PC-9 (cell line): ENCODE measurements around the gene LRRC23. TPM values are rescaled to one million over a fixed set of nuclear protein-coding genes. Genes with fewer than 3 reads are reported as not detected.

Source experiments
- BruUV-seq: library from RNA; stranded (reverse); fragments of 400-500 nt; replicated peaks from 2 replicates; lab custom pipeline; 2021; lab: Mats Ljungman, UMichigan
- CTCF ChIA-PET: fragments of 300-600 bp; sonication (Branson Sonifier 250); formaldehyde crosslinking; loops from one replicate; lab custom pipeline; 2022; ENCODE audit warnings: antibody characterized with exemption; lab: Charles Lee
- POLR2A ChIA-PET: fragments of 300-600 bp; sonication (Branson Sonifier 250); formaldehyde crosslinking; loops from one replicate; lab custom pipeline; 2022; ENCODE audit warnings: antibody characterized with exemption; ENCODE audit not compliant: unreplicated experiment; lab: Charles Lee
- DNase-seq, 2 experiments: peaks; one replicate each; pipeline versions ENCODE4 v3.0.0 to v3.0.0-alpha.2; 2015 to 2022; ENCODE audit warnings: mixed read lengths in 1 of 2
- H2AFZ ChIP-seq: fragments of 200-600 bp; sonication (generic); 2 replicates; pipeline ENCODE4 v1.8.1; 2017; ENCODE audit warnings: antibody characterized with exemption
- H3F3A ChIP-seq: fragments of 200-600 bp; sonication (generic); 2 replicates; pipeline ENCODE4 v1.8.1; 2017; ENCODE audit warnings: antibody characterized with exemption, mild to moderate bottlenecking, low read depth; ENCODE audit not compliant: insufficient read depth
- H3K27ac ChIP-seq: fragments of 200-600 bp; sonication (generic); 2 replicates; pipeline ENCODE4 v1.6.1; 2016; ENCODE audit warnings: mixed run types
- H3K27me3 ChIP-seq: fragments of 200-600 bp; sonication (generic); 2 replicates; pipeline ENCODE4 v1.6.1; 2016; ENCODE audit warnings: low read depth, mixed run types; ENCODE audit not compliant: insufficient read depth
- H3K36me3 ChIP-seq: fragments of 200-600 bp; sonication (generic); 2 replicates; pipeline ENCODE4 v1.6.1; 2016; ENCODE audit warnings: low read depth, mixed run types
- H3K4me1 ChIP-seq: fragments of 200-600 bp; sonication (generic); replicated peaks from 2 replicates; pipeline ENCODE4 v1.6.1; 2016; ENCODE audit warnings: mixed run types; ENCODE audit not compliant: insufficient read depth
- H3K4me2 ChIP-seq: fragments of 200-600 bp; sonication (generic); 2 replicates; pipeline ENCODE4 v1.6.1; 2017; ENCODE audit warnings: mixed run types
- H3K4me3 ChIP-seq: fragments of 200-600 bp; sonication (generic); 2 replicates; pipeline ENCODE4 v1.6.1; 2016; ENCODE audit warnings: mixed run types
- H3K79me2 ChIP-seq: fragments of 200-600 bp; sonication (generic); 2 replicates; pipeline ENCODE4 v1.6.1; 2017; ENCODE audit warnings: low read depth, mixed run types
- H3K9me2 ChIP-seq: fragments of 200-600 bp; sonication (generic); 2 replicates; pipeline ENCODE4 v1.8.1; 2017; ENCODE audit warnings: mild to moderate bottlenecking; ENCODE audit not compliant: insufficient read depth
- H3K9me3 ChIP-seq: fragments of 200-600 bp; sonication (generic); 2 replicates; pipeline ENCODE4 v1.8.1; 2016; ENCODE audit warnings: low read depth; ENCODE audit not compliant: insufficient read depth
- H4K20me1 ChIP-seq: fragments of 200-600 bp; sonication (generic); 2 replicates; pipeline ENCODE4 v1.8.1; 2017; ENCODE audit not compliant: insufficient read depth
- EZH2 ChIP-seq: fragments of 200-600 bp; sonication (generic); IDR thresholded peaks from 2 replicates; pipeline ENCODE4 v1.8.0; 2017; ENCODE audit warnings: antibody characterized with exemption, low read depth
- intact Hi-C: fragments of 100-400 bp; cut with micrococcal nuclease; formaldehyde crosslinking; loops from one replicate; pipeline ENCODE4 v1.10.0; 2022; ENCODE audit not compliant: unreplicated experiment
- total RNA-seq: library from RNA; stranded (reverse); gene quantifications from 2 replicates; pipeline ENCODE4 v1.2.3, GENCODE V29; 2021
- TF ChIP-seq, protein P1 (sequence below): fragments of 200-600 bp; sonication (generic); conservative IDR thresholded peaks from 2 replicates; pipeline ENCODE4 v1.6.1; 2017; ENCODE audit warnings: mixed run types, antibody characterized with exemption, mild to moderate bottlenecking, moderate library complexity

Gene LRRC23
- total RNA-seq, 1 experiment from 2014 or later = 29.3 TPM

DNA sequence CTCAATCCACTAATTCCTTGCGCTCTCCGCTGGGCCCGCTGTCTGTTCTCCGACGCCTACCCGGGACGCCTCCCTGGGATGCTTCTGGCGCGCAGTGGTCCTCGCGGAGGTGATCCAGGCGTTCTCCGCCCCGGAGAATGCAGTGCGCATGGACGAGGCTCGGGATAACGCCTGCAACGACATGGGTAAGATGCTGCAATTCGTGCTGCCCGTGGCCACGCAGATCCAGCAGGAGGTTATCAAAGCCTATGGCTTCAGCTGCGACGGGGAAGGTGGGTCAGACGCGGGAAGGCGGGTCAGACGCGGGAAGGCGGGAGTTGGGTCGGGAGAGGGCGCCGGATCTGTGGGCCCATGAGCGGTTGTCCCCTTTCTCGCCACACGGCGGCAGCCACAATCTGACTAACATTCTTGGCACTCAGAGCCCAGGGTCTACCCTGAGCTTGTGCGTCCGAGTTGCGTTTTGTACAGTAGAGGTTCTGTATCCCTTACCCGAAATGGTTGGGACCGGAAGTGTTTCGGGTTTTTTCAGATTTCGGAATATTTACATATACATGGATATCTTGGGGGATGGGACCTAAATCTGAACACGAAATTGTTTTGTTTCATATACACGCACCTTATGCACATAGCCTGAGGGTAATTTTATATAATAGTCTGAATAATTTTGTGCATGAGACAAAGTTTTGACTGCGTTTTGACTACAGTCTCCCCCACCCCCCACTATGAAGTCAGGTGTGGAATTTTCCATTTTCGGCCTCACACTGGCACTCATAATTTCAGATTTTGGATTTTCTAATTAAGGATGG, 40.0 kb downstream of the LRRC23 start:
- POLR2A ChIA-PET = interaction anchor here (0.5 to 3.6 kb wide), 19 partner anchors 17 to 484 kb away, joined by 3 to 54 read pairs (median 7); partner anchors contain the start of genes C1RL, LPAR5, LPCAT3 and PTMS
- TF ChIP-seq, protein P1, sequence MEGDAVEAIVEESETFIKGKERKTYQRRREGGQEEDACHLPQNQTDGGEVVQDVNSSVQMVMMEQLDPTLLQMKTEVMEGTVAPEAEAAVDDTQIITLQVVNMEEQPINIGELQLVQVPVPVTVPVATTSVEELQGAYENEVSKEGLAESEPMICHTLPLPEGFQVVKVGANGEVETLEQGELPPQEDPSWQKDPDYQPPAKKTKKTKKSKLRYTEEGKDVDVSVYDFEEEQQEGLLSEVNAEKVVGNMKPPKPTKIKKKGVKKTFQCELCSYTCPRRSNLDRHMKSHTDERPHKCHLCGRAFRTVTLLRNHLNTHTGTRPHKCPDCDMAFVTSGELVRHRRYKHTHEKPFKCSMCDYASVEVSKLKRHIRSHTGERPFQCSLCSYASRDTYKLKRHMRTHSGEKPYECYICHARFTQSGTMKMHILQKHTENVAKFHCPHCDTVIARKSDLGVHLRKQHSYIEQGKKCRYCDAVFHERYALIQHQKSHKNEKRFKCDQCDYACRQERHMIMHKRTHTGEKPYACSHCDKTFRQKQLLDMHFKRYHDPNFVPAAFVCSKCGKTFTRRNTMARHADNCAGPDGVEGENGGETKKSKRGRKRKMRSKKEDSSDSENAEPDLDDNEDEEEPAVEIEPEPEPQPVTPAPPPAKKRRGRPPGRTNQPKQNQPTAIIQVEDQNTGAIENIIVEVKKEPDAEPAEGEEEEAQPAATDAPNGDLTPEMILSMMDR = peak; percentile 88
- TF ChIP-seq EZH2 = no peak
- H3K27me3 ChIP-seq = no peaks in the 10 kb centered on the region
- H3K4me1 ChIP-seq = peaks cover 20% of the 10 kb centered on the region
- H2AFZ ChIP-seq = peak overlapping the region; percentile 79
- no peaks in the 10 kb centered on the region for H3K9me3 ChIP-seq
- CTCF ChIA-PET = interaction anchor here (0.8 to 4.4 kb wide), 13 partner anchors 17 to 1016 kb away, joined by 3 to 47 read pairs (median 7); partner anchors contain the start of genes C1RL and LPCAT3
- peak; percentile 90 to 97 for DNase-seq
- intact Hi-C loops = loop anchor here (1.0 to 5.0 kb wide), 7 partner anchors 19 to 694 kb away; partner anchors contain the start of genes C1RL, MLF2 and PEX5
- H3K36me3 ChIP-seq = no peaks in the 10 kb centered on the region
- no peaks in the 10 kb centered on the region for H4K20me1 ChIP-seq
- H3K27ac ChIP-seq = peak overlapping the region; percentile 94
- BruUV-seq = no TSS peak
- peak overlapping the region; percentile 67 for H3K4me3 ChIP-seq
- H3F3A ChIP-seq = peaks cover 57% of the 10 kb centered on the region
- peaks cover 28% of the 10 kb centered on the region; the same call in 1 of the 2 replicates for H3K79me2 ChIP-seq
- H3K4me2 ChIP-seq = peak overlapping the region; percentile 82
- H3K9me2 ChIP-seq = no peaks in the 10 kb centered on the region

DNA sequence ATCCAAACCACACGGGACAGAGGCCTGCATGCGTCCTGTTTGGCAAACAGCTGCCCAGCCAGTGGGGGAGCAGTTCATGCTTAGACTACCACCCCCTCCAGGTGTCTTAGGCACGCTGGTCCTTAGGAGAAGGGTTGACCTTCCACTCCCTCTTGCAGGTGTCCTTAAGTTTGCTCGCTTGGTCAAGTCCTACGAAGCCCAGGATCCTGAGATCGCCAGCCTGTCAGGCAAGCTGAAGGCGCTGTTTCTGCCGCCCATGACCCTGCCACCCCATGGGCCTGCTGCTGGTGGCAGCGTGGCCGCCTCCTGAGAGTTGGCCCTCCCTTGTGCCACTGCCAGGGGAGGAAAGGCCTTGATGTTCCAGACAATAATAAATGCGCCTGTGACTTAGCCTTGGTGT, 41.0 kb downstream of the LRRC23 start:
- Histone ChIP-seq H3K4me2 (peak overlapping the region; percentile 82), H4K20me1 (no peaks in the 10 kb centered on the region), H3K27ac (peak overlapping the region; percentile 69), H3K4me3 (peak overlapping the region; percentile 67), H3K4me1 (peaks cover 20% of the 10 kb centered on the region), H3K36me3 (no peaks in the 10 kb centered on the region), H3K79me2 (peaks cover 28% of the 10 kb centered on the region; the same call in 1 of the 2 replicates), H3F3A (peaks cover 48% of the 10 kb centered on the region), H3K27me3 (no peaks in the 10 kb centered on the region), H3K9me3 (no peaks in the 10 kb centered on the region), H3K9me2 (no peaks in the 10 kb centered on the region), H2AFZ (peak overlapping the region; percentile 79; the same call in 1 of the 2 replicates)
- POLR2A ChIA-PET = interaction anchor here (0.5 to 3.6 kb wide), 20 partner anchors 14 to 1004 kb away, joined by 3 to 54 read pairs (median 6); partner anchors contain the start of genes C1R, LPCAT3, PTMS and SPSB2
- no TSS peak for BruUV-seq
- no peak for DNase-seq
- CTCF ChIA-PET = interaction anchor here (0.6 to 4.4 kb wide), 15 partner anchors 16 to 368 kb away, joined by 3 to 47 read pairs (median 7); partner anchors contain the start of genes C1RL, LPCAT3, SPSB2 and USP5
- no peak for TF ChIP-seq EZH2
- TF ChIP-seq, protein P1 = no peak
- intact Hi-C loops = loop anchor here (1.0 kb wide), 6 partner anchors 17 to 147 kb away; partner anchors contain the start of genes C1R, CDCA3 and LPCAT3
